Stimulated activated memory B cell treated with anti-CD40 and anti-IgM and Interleukin-4, amounts not matched to agents 10 μg/mL and 1 μg/mL and 100 μg/mL, for 72 hours (primary cell): ENCODE measurements around the gene AIDA.

Experiments used
- ATAC-seq: fragments of 150-1000 bp; cut with Tn5 transposase; 2 replicates; pipeline ENCODE4 v1.10.0; 2021
- H3K27ac Mint-ChIP-seq: one replicate; pipeline ENCODE4 v1.8.0; 2022; ENCODE audit warnings: mild to moderate bottlenecking, mixed read lengths
- H3K27me3 Mint-ChIP-seq: one replicate; pipeline ENCODE4 v1.8.0; 2022; ENCODE audit warnings: mixed read lengths
- H3K36me3 Mint-ChIP-seq: one replicate; pipeline ENCODE4 v1.8.0; 2022; ENCODE audit warnings: mixed read lengths
- H3K4me1 Mint-ChIP-seq: one replicate; pipeline ENCODE4 v1.8.0; 2022; ENCODE audit warnings: mixed read lengths
- H3K4me3 Mint-ChIP-seq: one replicate; pipeline ENCODE4 v1.8.0; 2022; ENCODE audit warnings: mild to moderate bottlenecking, moderate library complexity, mixed read lengths
- H3K9me3 Mint-ChIP-seq: one replicate; pipeline ENCODE4 v1.8.0; 2022; ENCODE audit warnings: mixed read lengths

The AIDA gene

DNA sequence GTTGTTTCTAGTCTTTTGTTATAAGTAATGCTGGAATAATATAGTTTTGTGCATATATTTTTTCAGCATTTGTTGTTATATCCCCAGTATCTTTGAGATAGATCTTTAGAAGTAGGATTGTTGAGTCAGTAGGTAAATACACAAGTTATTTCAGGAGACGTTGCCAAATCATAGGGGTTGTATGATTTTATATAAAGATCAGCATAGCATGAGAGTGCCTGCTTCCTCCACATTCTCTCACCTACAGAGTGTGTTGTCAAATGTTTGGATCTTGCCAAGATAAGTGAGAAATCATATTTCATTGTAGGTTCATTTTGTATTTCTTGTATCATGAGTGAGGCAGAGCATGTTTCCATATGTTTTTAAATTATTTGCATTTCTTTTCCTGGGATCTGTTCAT lies 69.8 kb downstream of the AIDA start:
- H3K9me3 Mint-ChIP-seq = no peaks in the 10 kb centered on the region
- H3K4me3 Mint-ChIP-seq = no peak overlapping the region
- no peaks in the 10 kb centered on the region for H3K27me3 Mint-ChIP-seq
- peaks cover 15% of the 10 kb centered on the region for H3K4me1 Mint-ChIP-seq
- H3K27ac Mint-ChIP-seq = peak overlapping the region; percentile 22
- ATAC-seq = no peak
- peaks cover 11% of the 10 kb centered on the region for H3K36me3 Mint-ChIP-seq

DNA sequence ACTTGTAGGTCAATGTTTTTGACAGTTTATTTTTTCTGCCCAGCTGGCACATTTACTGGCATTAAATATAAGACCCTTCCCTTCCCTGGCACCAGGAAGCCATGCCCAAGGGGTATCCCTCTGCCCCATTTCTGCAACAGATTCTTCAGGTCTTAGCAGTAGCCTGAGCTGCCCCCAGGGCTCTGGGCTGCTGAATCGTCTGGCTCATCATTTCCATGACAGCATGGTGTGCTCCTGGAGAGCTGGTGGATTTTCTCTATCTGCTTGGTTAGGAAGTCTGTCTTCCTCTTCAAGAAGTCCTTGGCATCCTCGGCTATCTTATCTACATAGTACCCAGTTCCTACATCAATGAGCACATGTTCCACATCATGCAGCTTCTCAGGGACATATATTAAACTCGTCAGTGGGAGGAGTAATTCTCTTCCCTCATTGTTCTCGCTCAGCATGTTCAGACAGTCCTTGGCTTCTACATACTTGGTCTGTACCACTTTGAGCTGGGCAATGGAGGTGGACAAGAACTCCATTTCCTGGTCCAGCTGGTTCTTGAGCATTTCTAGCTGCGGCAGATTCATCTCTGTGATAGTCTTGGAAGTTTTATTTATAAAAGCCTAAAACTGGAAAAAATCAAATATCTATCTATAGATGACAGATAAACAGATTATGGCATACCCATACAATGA lies 70.9 kb downstream of the AIDA start:
- no peak for ATAC-seq
- H3K36me3 Mint-ChIP-seq = peaks cover 18% of the 10 kb centered on the region
- H3K9me3 Mint-ChIP-seq = no peaks in the 10 kb centered on the region
- no peak overlapping the region for H3K4me3 Mint-ChIP-seq
- H3K27me3 Mint-ChIP-seq = no peaks in the 10 kb centered on the region
- H3K4me1 Mint-ChIP-seq = peaks cover 15% of the 10 kb centered on the region
- no peak overlapping the region for H3K27ac Mint-ChIP-seq

DNA sequence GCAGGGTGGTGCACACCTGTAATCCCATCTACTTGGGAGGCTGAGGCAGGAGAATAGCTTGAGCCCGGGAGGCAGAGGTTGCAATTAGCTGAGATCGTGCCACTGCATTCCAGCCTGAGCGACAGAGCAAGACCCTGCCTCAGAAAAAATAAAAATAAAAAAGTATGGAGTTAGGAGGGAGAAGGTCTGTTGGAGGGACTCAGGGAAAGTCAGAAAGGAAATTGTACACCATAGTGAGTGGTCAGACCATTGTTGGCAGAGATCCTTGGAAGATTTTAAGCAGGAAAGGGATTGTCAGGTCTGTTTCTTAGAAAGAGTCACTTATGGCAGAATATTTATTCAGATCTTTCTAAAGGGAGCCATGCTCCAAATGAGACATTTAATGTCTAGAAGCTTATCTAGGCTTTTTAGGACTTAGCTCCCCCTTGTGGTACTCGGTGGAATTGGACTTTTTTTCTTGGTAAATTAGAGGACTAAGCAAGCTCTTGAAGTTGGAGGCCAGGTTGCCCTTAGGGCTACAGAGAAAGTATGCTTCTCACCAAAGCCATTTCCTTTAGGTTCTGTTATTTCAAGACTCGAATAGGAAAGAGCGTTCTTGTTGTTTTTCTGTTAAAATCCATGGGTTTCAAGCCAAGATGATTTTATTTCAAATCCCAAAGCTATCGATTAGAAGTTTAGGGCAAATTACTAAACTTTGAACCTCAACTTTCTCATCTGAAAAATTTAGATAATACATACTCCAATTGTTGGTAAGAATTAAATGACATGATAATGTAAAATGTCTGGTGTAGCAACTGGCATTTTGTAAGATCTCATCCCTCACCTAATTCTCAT lies 77.9 kb downstream of the AIDA start:
- Mint-ChIP-seq H3K4me1 (peaks cover 16% of the 10 kb centered on the region), H3K27me3 (no peaks in the 10 kb centered on the region), H3K36me3 (peaks cover 44% of the 10 kb centered on the region), H3K4me3 (no peak overlapping the region), H3K9me3 (no peaks in the 10 kb centered on the region), H3K27ac (peak overlapping the region; percentile 9)
- peak; percentile 62 for ATAC-seq

DNA sequence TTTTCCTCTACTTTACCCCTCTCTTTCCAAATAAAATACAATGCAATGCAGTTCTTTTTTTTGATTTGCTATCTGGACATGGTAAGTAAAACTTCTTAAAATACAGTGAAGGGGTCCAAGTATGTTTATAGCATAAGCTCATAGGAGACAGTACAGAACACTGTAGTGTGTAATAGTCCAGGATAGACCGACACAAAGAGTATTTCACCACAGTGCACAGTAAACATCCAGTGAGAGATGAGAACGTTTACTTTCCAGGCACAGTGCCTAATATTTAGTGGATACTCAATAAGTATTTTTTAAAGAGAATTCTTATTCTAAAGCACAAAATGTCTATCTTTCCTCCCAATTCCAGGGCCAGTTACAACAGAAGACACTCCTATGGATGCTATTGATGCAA lies 79.5 kb downstream of the AIDA start:
- H3K36me3 Mint-ChIP-seq = peaks cover 49% of the 10 kb centered on the region

DNA sequence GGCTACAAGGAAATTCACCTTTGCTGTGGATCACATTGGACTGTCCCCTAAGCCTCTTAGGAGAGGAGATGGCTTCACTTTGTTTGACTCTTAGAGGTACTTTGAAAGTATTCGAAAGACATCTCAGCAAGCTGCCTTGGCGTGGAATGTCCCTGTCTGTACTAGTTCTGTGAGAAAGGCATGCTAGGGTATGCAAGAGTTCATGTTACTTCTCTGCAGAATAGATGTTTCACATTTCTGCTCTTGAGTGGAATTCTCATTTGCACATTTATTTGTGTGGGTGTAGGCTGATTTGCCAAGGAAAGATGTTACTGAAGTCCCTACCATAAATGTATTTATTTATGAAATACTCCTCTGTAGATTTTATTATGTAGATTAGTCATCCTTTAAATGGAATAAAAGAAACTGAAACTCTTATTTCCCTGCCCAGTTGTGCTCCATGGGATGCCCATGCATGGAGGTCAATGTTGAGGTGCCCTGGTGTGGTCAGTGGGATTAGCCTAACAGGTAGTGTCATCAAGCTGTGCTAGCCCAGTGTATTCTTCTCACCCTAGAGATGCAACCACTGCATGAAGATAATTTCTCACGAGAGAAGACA lies 80.6 kb downstream of the AIDA start:
- no peaks in the 10 kb centered on the region for H3K27me3 Mint-ChIP-seq
- peaks cover 54% of the 10 kb centered on the region for H3K36me3 Mint-ChIP-seq
- no peak overlapping the region for H3K4me3 Mint-ChIP-seq
- H3K4me1 Mint-ChIP-seq = peaks cover 16% of the 10 kb centered on the region
- H3K27ac Mint-ChIP-seq = peak overlapping the region; percentile 12
- H3K9me3 Mint-ChIP-seq = no peaks in the 10 kb centered on the region
- ATAC-seq = no peak

More for the DNA sequence above, 79.5 kb downstream of the AIDA start:
- no peak for ATAC-seq
- peaks cover 16% of the 10 kb centered on the region for H3K4me1 Mint-ChIP-seq
- no peak overlapping the region for H3K27ac Mint-ChIP-seq
- no peaks in the 10 kb centered on the region for H3K9me3 Mint-ChIP-seq
- no peaks in the 10 kb centered on the region for H3K27me3 Mint-ChIP-seq
- H3K4me3 Mint-ChIP-seq = no peak overlapping the region

DNA sequence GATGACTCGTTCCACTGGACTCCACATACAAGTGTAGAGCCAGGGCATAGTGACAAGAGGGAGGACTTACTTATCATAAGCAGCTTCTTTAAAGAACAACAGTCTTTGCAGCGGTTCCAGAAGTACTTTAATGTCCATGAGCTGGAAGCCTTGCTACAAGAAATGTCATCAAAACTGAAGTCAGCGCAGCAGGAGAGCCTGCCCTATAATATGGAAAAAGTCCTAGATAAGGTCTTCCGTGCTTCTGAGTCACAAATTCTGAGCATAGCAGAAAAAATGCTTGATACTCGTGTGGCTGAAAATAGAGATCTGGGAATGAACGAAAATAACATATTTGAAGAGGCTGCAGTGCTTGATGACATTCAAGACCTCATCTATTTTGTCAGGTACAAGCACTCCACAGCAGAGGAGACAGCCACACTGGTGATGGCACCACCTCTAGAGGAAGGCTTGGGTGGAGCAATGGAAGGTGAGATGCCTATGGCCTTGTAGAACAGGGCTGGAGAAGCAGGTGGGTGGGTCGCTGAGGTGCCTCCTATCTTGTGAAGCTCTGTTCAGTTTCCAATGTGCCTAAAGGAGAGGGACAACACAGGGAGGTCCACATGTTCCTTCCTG lies 82.3 kb downstream of the AIDA start:
- ATAC-seq = no peak
- Mint-ChIP-seq H3K4me3 (no peak overlapping the region), H3K27me3 (no peaks in the 10 kb centered on the region), H3K4me1 (peaks cover 16% of the 10 kb centered on the region), H3K36me3 (peaks cover 63% of the 10 kb centered on the region), H3K9me3 (no peaks in the 10 kb centered on the region), H3K27ac (no peak overlapping the region)

DNA sequence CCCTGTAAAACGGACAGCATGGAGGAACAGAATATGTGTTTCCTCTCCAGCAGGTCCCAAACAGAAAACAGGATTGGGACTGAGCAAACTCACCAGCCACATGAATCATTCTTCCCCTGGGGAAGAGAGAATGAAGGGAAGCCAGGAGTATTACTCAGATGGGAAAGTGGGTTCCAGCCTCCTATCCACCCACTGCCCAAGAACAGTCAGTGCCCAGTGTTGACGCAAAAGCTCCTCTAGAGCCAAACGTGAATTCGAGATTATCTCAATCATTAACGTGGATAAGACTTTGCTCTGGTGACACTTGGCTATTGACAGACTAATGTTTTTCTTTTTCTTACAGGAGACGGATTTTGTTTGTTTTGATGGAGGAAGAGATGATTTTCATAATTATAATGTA lies 85.1 kb downstream of the AIDA start:
- Mint-ChIP-seq H3K36me3 (peaks cover 67% of the 10 kb centered on the region), H3K27me3 (no peaks in the 10 kb centered on the region), H3K27ac (peak overlapping the region; percentile 43), H3K4me3 (no peak overlapping the region), H3K9me3 (no peaks in the 10 kb centered on the region), H3K4me1 (no peaks in the 10 kb centered on the region)
- no peak for ATAC-seq

DNA sequence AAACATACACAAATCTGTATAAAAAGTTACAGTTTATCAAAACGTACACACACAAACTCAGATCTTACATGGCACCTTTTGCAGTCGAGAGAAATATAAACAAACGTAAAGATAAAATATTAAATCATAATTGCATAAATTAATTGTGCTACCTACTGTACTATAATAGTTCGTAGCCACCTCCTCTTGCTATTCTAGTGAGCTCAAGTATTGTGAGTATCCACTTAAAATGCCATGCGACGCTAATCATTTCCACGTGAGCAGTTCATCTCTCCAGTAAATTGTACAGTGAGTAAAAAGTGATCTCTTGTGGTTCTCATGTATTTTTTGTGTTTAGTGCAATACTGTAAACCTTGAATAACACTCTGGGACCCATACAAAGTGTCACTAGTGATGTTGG lies 88.1 kb downstream of the AIDA start:
- Mint-ChIP-seq H3K27ac (no peak overlapping the region), H3K9me3 (no peaks in the 10 kb centered on the region), H3K4me3 (no peak overlapping the region), H3K27me3 (no peaks in the 10 kb centered on the region), H3K4me1 (peaks cover 22% of the 10 kb centered on the region), H3K36me3 (peaks cover 59% of the 10 kb centered on the region)
- no peak for ATAC-seq

DNA sequence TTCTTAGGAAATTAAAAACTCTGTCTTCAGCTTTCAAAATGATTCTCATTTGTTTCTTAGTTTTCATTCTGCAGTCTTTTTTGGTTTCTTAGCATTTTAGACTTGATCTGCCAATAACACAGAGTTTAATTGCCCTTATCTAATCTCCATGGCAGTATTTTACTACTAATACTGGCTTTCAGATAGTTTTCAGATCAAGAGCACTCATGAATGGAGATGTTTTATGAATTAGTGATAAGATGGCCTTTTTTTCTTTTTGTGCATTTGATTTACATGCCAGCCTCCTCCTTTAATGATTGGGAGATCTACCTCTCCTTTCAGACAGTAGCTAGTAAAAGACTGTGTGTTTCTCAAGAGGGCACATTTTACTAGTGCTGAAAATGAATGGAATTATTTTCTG lies 88.8 kb downstream of the AIDA start:
- Mint-ChIP-seq H3K36me3 (peaks cover 52% of the 10 kb centered on the region), H3K9me3 (no peaks in the 10 kb centered on the region), H3K4me1 (peaks cover 29% of the 10 kb centered on the region), H3K4me3 (no peak overlapping the region), H3K27ac (no peak overlapping the region), H3K27me3 (no peaks in the 10 kb centered on the region)
- ATAC-seq = no peak

DNA sequence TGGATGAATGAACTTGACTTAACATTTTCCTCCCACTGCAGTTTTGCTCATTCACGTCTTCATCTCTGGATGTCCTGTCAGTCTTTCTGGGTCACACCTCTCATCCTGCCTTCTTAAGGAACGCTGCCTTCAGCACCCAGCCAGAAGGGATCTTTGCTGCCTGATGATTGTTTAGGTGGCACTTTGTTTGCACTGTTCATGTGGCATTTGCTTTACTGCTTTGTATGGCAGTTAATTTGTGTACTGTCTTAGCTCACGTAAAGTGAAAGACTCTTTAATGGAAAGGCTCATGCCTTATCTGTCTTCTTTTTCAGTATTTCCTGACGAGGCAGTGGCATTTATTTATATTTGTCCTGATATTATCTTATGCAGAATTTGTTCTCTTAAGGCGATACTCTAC lies 89.5 kb downstream of the AIDA start:
- ATAC-seq = no peak
- peaks cover 29% of the 10 kb centered on the region for H3K4me1 Mint-ChIP-seq
- no peak overlapping the region for H3K27ac Mint-ChIP-seq
- peaks cover 45% of the 10 kb centered on the region for H3K36me3 Mint-ChIP-seq
- H3K4me3 Mint-ChIP-seq = no peak overlapping the region
- no peaks in the 10 kb centered on the region for H3K9me3 Mint-ChIP-seq
- H3K27me3 Mint-ChIP-seq = no peaks in the 10 kb centered on the region

DNA sequence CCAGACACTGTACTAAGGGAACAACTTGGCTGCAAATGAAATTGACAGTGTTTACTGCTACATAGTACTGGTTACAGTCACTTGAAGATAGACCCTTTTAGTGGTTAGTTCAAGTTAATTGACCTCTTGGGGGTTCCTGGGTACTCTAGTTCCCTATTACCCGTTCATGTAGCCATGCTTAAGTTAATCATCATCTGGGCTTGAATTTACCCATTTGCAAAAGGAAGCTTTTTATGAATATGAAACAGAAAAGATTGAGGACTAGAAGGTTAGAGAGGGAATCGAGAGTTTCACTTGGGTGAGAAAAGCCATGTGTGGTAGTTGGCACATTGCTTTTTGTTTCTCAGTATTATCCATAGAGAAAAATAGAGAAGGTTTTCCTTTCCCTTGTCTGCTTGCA lies 91.7 kb downstream of the AIDA start:
- no peak for ATAC-seq
- Mint-ChIP-seq H3K4me1 (peaks cover 37% of the 10 kb centered on the region), H3K27me3 (no peaks in the 10 kb centered on the region), H3K9me3 (no peaks in the 10 kb centered on the region), H3K36me3 (peaks cover 25% of the 10 kb centered on the region), H3K4me3 (no peak overlapping the region), H3K27ac (no peak overlapping the region)

DNA sequence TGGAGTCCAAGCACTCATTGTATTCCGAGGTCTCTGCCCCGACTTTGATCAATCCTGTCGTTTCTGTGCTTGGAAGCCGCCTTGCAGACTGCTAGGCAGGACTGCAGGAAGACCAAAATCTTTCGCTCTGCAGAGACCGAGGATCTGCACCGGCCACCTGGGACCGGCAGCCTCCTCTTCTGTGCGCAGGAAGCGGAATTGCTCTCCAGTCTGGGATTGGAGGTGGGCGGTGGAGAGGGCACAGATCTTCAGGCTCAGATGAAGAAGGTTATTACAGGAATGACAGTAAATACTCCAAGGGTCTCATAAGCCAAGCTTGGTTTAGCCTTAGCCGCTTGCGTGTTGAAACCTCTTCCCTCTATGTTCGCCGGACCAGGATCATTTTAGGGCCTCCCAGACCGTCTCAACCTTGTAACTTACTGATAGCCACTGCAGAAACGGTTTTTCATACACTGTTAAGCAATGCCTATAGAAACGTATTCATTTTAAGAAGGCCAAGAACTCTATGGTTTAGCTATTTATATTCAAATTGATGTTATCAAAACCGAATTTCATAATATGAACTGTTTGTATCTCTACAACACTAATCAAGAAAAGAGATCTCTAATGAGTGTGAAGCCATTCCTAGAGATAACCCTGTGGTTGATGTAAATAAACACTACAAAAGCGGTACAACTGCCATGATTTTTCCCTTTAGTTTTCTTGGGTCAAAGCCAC lies 93.3 kb downstream of the AIDA start:
- H3K4me3 Mint-ChIP-seq = peak overlapping the region; percentile 92
- H3K4me1 Mint-ChIP-seq = peaks cover 37% of the 10 kb centered on the region
- H3K36me3 Mint-ChIP-seq = peaks cover 25% of the 10 kb centered on the region
- ATAC-seq = no peak
- H3K27ac Mint-ChIP-seq = peak overlapping the region; percentile 87
- no peaks in the 10 kb centered on the region for H3K9me3 Mint-ChIP-seq
- H3K27me3 Mint-ChIP-seq = no peaks in the 10 kb centered on the region
